Mesenchymal stem cell (in vitro differentiated cells and primary cell): ENCODE data around the gene CRIP2. TPM values are rescaled to one million over a fixed set of nuclear protein-coding genes. Genes with fewer than 3 reads are reported as not detected.

Source experiments
- DNase-seq: peaks from one replicate; pipeline ENCODE4 v3.0.0-alpha.2; 2013
- H2AFZ ChIP-seq: one replicate; pipeline ENCODE4 v1.6.1; 2013; ENCODE audit warnings: low read depth, mild to moderate bottlenecking, control low read depth, inconsistent platforms, low read length, moderate library complexity
- H2AK5ac ChIP-seq: 2 replicates; pipeline ENCODE4 v1.6.1; 2013; ENCODE audit warnings: low read length, moderate library complexity, mild to moderate bottlenecking, inconsistent platforms; ENCODE audit not compliant: severe bottlenecking
- H2BK120ac ChIP-seq: one replicate; pipeline ENCODE4 v1.6.1; 2013; ENCODE audit warnings: low read depth, mild to moderate bottlenecking, inconsistent platforms, low read length, moderate library complexity
- H2BK12ac ChIP-seq, 2 experiments: one replicate each; pipeline ENCODE4 v1.6.1; 2013; ENCODE audit warnings: inconsistent platforms in 2 of 2, low read length in 2 of 2, mild to moderate bottlenecking in 2 of 2, moderate library complexity in 2 of 2, control low read depth in 1 of 2
- H2BK15ac ChIP-seq: one replicate; pipeline ENCODE4 v1.6.1; 2013; ENCODE audit warnings: mild to moderate bottlenecking, low read depth, inconsistent platforms; ENCODE audit not compliant: poor library complexity, severe bottlenecking
- H2BK5ac ChIP-seq: 2 replicates; pipeline ENCODE4 v1.6.1; 2013; ENCODE audit warnings: low read depth, mild to moderate bottlenecking, low read length, control low read depth, inconsistent platforms; ENCODE audit not compliant: poor library complexity, severe bottlenecking
- H3K14ac ChIP-seq, 2 experiments: one replicate each; pipeline ENCODE4 v1.6.1; 2013; ENCODE audit warnings: inconsistent platforms in 2 of 2, low read length in 2 of 2, control low read depth in 1 of 2, mild to moderate bottlenecking in 1 of 2, moderate library complexity in 1 of 2
- H3K18ac ChIP-seq, 2 experiments: one replicate each; pipeline ENCODE4 v1.6.1; 2013; ENCODE audit warnings: inconsistent platforms in 2 of 2, low read length in 2 of 2, control low read depth in 1 of 2, low read depth in 1 of 2, mild to moderate bottlenecking in 1 of 2
- H3K23ac ChIP-seq, 2 experiments: one replicate each; pipeline ENCODE4 v1.6.1; 2013; ENCODE audit warnings: inconsistent platforms in 2 of 2, low read length in 2 of 2, mild to moderate bottlenecking in 2 of 2, moderate library complexity in 2 of 2, control low read depth in 1 of 2
- H3K27ac ChIP-seq: 2 replicates; pipeline ENCODE4 v1.5.1; 2013; ENCODE audit warnings: mild to moderate bottlenecking, moderate library complexity, low read length, control low read depth, inconsistent platforms; ENCODE audit not compliant: poor library complexity, severe bottlenecking
- H3K27me3 ChIP-seq, 2 experiments: 2 replicates each; pipeline versions ENCODE4 v1.6.1 to v1.7.0; 2013; ENCODE audit warnings: low read length in 2 of 2, mild to moderate bottlenecking in 2 of 2, moderate library complexity in 2 of 2, control low read depth in 1 of 2, inconsistent platforms in 1 of 2; ENCODE audit not compliant: control insufficient read depth in 1 of 2, insufficient read depth in 1 of 2
- H3K36me3 ChIP-seq, 2 experiments: 2 replicates each; pipeline versions ENCODE4 v1.6.1 to v1.7.0; 2013; ENCODE audit warnings: low read length in 2 of 2, control low read depth in 1 of 2, inconsistent platforms in 1 of 2, low read depth in 1 of 2, mild to moderate bottlenecking in 1 of 2; ENCODE audit not compliant: insufficient read depth in 2 of 2, control insufficient read depth in 1 of 2
- H3K4ac ChIP-seq, 2 experiments: one replicate each; pipeline ENCODE4 v1.6.1; 2013; ENCODE audit warnings: inconsistent platforms in 2 of 2, low read length in 2 of 2, mild to moderate bottlenecking in 2 of 2, moderate library complexity in 2 of 2, control low read depth in 1 of 2, low read depth in 1 of 2
- H3K4me1 ChIP-seq: 2 replicates; pipeline ENCODE4 v1.6.1; 2013; ENCODE audit warnings: low read depth, low read length, control low read depth; ENCODE audit not compliant: control insufficient read depth, insufficient read depth
- H3K4me2 ChIP-seq: 2 replicates; pipeline ENCODE4 v1.6.1; 2013; ENCODE audit warnings: low read length, mild to moderate bottlenecking, inconsistent platforms; ENCODE audit not compliant: poor library complexity, severe bottlenecking
- H3K4me3 ChIP-seq, 2 experiments: 2 replicates each; pipeline versions ENCODE4 v1.5.1 to v1.7.0; 2013; ENCODE audit warnings: low read length in 2 of 2, mild to moderate bottlenecking in 2 of 2, control low read depth in 1 of 2, low read depth in 1 of 2; ENCODE audit not compliant: insufficient read depth in 1 of 2
- H3K79me1 ChIP-seq: replicated peaks from 2 replicates; pipeline ENCODE4 v1.6.1; 2013; ENCODE audit warnings: mild to moderate bottlenecking, control low read depth, low read length, inconsistent platforms; ENCODE audit not compliant: poor library complexity, severe bottlenecking
- H3K9ac ChIP-seq: 2 replicates; pipeline ENCODE4 v1.7.0; 2013; ENCODE audit warnings: mild to moderate bottlenecking, low read length, moderate library complexity
- H3K9me3 ChIP-seq: 2 replicates; pipeline ENCODE4 v1.7.0; 2013; ENCODE audit warnings: mild to moderate bottlenecking, low read length; ENCODE audit not compliant: control insufficient read depth
- H4K8ac ChIP-seq: one replicate; pipeline ENCODE4 v1.6.1; 2013; ENCODE audit warnings: inconsistent platforms, mild to moderate bottlenecking, low read length, moderate library complexity
- H4K91ac ChIP-seq: one replicate; pipeline ENCODE4 v1.6.1; 2013; ENCODE audit warnings: mild to moderate bottlenecking, low read length, inconsistent platforms
- WGBS: methylation state at CpG from one replicate; pipeline ENCODE4 v1.1.7; 2013; ENCODE audit warnings: mixed read lengths; 5-methylcytosine and 5-hydroxymethylcytosine counted together
- polyA plus RNA-seq, 2 experiments: library from polyadenylated mRNA; stranded (reverse); fragments of 200-250 nt; gene quantifications; one replicate each; pipeline ENCODE4 v1.2.3, GENCODE V29; 2013

CRIP2 gene
- 120 TPM for polyA plus RNA-seq (2013, experiment 1 of 2)
- 119 TPM for polyA plus RNA-seq (2013, experiment 2 of 2)

GRCh38 chr14:105474483-105475268 is at the start of gene CRIP2:
Gene CRIP2, plus strand, starts transcription at chr14:105474821. Its CDS starts 42 bp downstream, at chr14:105474863.
- peak within 1 kb of the TSS in 1 of 2 experiments; percentile 65 for H3K23ac ChIP-seq
- H3K36me3 ChIP-seq: peaks cover 2 to 26% of the 10 kb centered on the region in 2 experiments
- no peaks in the 10 kb centered on the region for H3K79me1 ChIP-seq
- H3K4me2 ChIP-seq: peak within 1 kb of the TSS; percentile 96
- H3K4me1 ChIP-seq: peaks cover 77% of the 10 kb centered on the region
- H3K9ac ChIP-seq: peak within 1 kb of the TSS; percentile 77
- H4K8ac ChIP-seq: peak within 1 kb of the TSS; percentile 43
- WGBS: under 1% methylated on average over 66 of the region's 118 CpGs
- H3K27me3 ChIP-seq: peaks cover 15 to 20% of the 10 kb centered on the region in 2 experiments
- peak within 1 kb of the TSS; percentile 45 to 88 for H3K18ac ChIP-seq
- H3K14ac ChIP-seq: peak within 1 kb of the TSS in 1 of 2 experiments; percentile 92
- peak within 1 kb of the TSS; percentile 54 for H2BK15ac ChIP-seq
- no peaks in the 10 kb centered on the region for H3K9me3 ChIP-seq
- no peak within 1 kb of the TSS for H2AK5ac ChIP-seq
- peak within 1 kb of the TSS; percentile 76 to 77 for H3K4me3 ChIP-seq
- peak within 1 kb of the TSS; percentile 57 for H2AFZ ChIP-seq
- peak within 1 kb of the TSS in 1 of 2 experiments; percentile 57 for H3K4ac ChIP-seq
- H3K27ac ChIP-seq: no peak within 1 kb of the TSS
- no peak within 1 kb of the TSS for H2BK5ac ChIP-seq
- peak within 1 kb of the TSS in 1 of 2 experiments; percentile 76 for H2BK12ac ChIP-seq
- no peak within 1 kb of the TSS for H2BK120ac ChIP-seq
- peak within 1 kb of the TSS; percentile 69 for H4K91ac ChIP-seq
- peak; percentile 63 for DNase-seq

GRCh38 chr14:105424861-105425260 is 49.8 kb upstream of the CRIP2 start:
- no peak overlapping the region for H3K9ac ChIP-seq
- no peak overlapping the region for H3K27ac ChIP-seq
- H3K14ac ChIP-seq: no peak overlapping the region
- no peak overlapping the region for H3K4me2 ChIP-seq
- DNase-seq: no peak
- H4K8ac ChIP-seq: no peak overlapping the region
- H3K4me3 ChIP-seq: no peak overlapping the region
- H2BK120ac ChIP-seq: no peak overlapping the region
- H3K27me3 ChIP-seq: no peaks in the 10 kb centered on the region
- H2BK12ac ChIP-seq: no peak overlapping the region
- H3K23ac ChIP-seq: no peak overlapping the region
- H3K4ac ChIP-seq: no peak overlapping the region
- H2BK15ac ChIP-seq: no peak overlapping the region
- no peak overlapping the region for H4K91ac ChIP-seq
- H2AK5ac ChIP-seq: no peak overlapping the region
- no peak overlapping the region for H2BK5ac ChIP-seq
- no peak overlapping the region for H3K18ac ChIP-seq
- peaks cover 25% of the 10 kb centered on the region for H3K4me1 ChIP-seq
- H3K79me1 ChIP-seq: peaks cover 7% of the 10 kb centered on the region
- H2AFZ ChIP-seq: no peak overlapping the region
- peaks cover 15 to 57% of the 10 kb centered on the region in 2 experiments for H3K36me3 ChIP-seq
- H3K9me3 ChIP-seq: no peaks in the 10 kb centered on the region
- WGBS: 99% methylated on average over 12 of the region's 12 CpGs

GRCh38 chr14:105425823-105426247 is 48.8 kb upstream of the CRIP2 start:
- Histone ChIP-seq H3K23ac (no peak overlapping the region), H2BK5ac (no peak overlapping the region), H3K4me3 (no peak overlapping the region), H2BK15ac (no peak overlapping the region), H3K9me3 (no peaks in the 10 kb centered on the region), H3K27ac (no peak overlapping the region), H3K14ac (no peak overlapping the region), H3K79me1 (peaks cover 10% of the 10 kb centered on the region), H3K18ac (no peak overlapping the region), H3K36me3 (peaks cover 15 to 57% of the 10 kb centered on the region in 2 experiments), H3K9ac (no peak overlapping the region), H4K8ac (no peak overlapping the region), H2BK120ac (no peak overlapping the region), H3K27me3 (no peaks in the 10 kb centered on the region), H2AK5ac (no peak overlapping the region), H2AFZ (no peak overlapping the region), H4K91ac (no peak overlapping the region), H3K4ac (no peak overlapping the region), H3K4me1 (peaks cover 22% of the 10 kb centered on the region), H2BK12ac (no peak overlapping the region), H3K4me2 (no peak overlapping the region)
- 99% methylated on average over 21 of the region's 23 CpGs for WGBS
- DNase-seq: no peak

GRCh38 chr14:105426416-105427130 is 48.0 kb upstream of the CRIP2 start:
- no peak overlapping the region for H2BK12ac ChIP-seq
- no peak overlapping the region for H3K23ac ChIP-seq
- H3K18ac ChIP-seq: no peak overlapping the region
- DNase-seq: no peak
- H3K14ac ChIP-seq: no peak overlapping the region
- H3K4me3 ChIP-seq: no peak overlapping the region
- no peak overlapping the region for H3K4ac ChIP-seq
- peaks cover 15 to 50% of the 10 kb centered on the region in 2 experiments for H3K36me3 ChIP-seq
- H2BK15ac ChIP-seq: no peak overlapping the region
- H3K4me1 ChIP-seq: peaks cover 18% of the 10 kb centered on the region
- peaks cover 10% of the 10 kb centered on the region for H3K79me1 ChIP-seq
- H2BK120ac ChIP-seq: no peak overlapping the region
- H3K4me2 ChIP-seq: no peak overlapping the region
- H2BK5ac ChIP-seq: no peak overlapping the region
- no peak overlapping the region for H4K8ac ChIP-seq
- H3K27me3 ChIP-seq: no peaks in the 10 kb centered on the region
- no peak overlapping the region for H3K9ac ChIP-seq
- H3K27ac ChIP-seq: no peak overlapping the region
- 98% methylated on average over 21 of the region's 21 CpGs for WGBS
- H4K91ac ChIP-seq: no peak overlapping the region
- H2AFZ ChIP-seq: no peak overlapping the region
- H3K9me3 ChIP-seq: no peaks in the 10 kb centered on the region
- no peak overlapping the region for H2AK5ac ChIP-seq
